ENCODE measurements around the gene ZBTB7A. TPM values are rescaled to one million over a fixed set of nuclear protein-coding genes. Genes with fewer than 3 reads are reported as not detected.

ZBTB7A gene
- total RNA-seq, 4 donors from 2014 or later = 64.9 to 97.7 (median 86.7) TPM

- no peaks in the 10 kb centered on the region for H3K9me3 ChIP-seq
- no peak for TF ChIP-seq POLR2A (IDR thresholded peaks at IDR 0.05)
- TF ChIP-seq, protein P1, sequence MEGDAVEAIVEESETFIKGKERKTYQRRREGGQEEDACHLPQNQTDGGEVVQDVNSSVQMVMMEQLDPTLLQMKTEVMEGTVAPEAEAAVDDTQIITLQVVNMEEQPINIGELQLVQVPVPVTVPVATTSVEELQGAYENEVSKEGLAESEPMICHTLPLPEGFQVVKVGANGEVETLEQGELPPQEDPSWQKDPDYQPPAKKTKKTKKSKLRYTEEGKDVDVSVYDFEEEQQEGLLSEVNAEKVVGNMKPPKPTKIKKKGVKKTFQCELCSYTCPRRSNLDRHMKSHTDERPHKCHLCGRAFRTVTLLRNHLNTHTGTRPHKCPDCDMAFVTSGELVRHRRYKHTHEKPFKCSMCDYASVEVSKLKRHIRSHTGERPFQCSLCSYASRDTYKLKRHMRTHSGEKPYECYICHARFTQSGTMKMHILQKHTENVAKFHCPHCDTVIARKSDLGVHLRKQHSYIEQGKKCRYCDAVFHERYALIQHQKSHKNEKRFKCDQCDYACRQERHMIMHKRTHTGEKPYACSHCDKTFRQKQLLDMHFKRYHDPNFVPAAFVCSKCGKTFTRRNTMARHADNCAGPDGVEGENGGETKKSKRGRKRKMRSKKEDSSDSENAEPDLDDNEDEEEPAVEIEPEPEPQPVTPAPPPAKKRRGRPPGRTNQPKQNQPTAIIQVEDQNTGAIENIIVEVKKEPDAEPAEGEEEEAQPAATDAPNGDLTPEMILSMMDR (IDR thresholded peaks at IDR 0.05) = no peak
- TF ChIP-seq EP300 (IDR thresholded peaks at IDR 0.05) = no peak
- no peaks in the 10 kb centered on the region for H3K27me3 ChIP-seq
- no peak for DNase-seq (ENCODE audit: low spot score in 2 of 2)
- 44 to 48% methylated on average over 17 to 26 of the region's 30 CpGs for WGBS, 2 donors
- peaks cover 0 to 67% (median 61%) of the 10 kb centered on the region in 4 donors for H3K4me1 ChIP-seq
- H3K36me3 ChIP-seq = no peaks in the 10 kb centered on the region
- peak overlapping the region; percentile 88 to 100 (median 98) for H3K27ac ChIP-seq
- peak overlapping the region; percentile 53 to 100 (median 84) for H3K4me3 ChIP-seq
Observed at GRCh38 chr19:4062419-4063368, 4.0 kb downstream of the ZBTB7A start.

- DNase-seq (ENCODE audit: low spot score in 2 of 2) = no peak
- TF ChIP-seq EP300 (IDR thresholded peaks at IDR 0.05) (no peak), POLR2A (IDR thresholded peaks at IDR 0.05) (no peak)
- TF ChIP-seq, protein P1 (IDR thresholded peaks at IDR 0.05) = no peak
- peak overlapping the region; percentile 27 to 100 (median 47) for H3K4me3 ChIP-seq
- H3K9me3 ChIP-seq = no peaks in the 10 kb centered on the region
- 41 to 44% methylated on average over 15 to 16 of the region's 29 CpGs for WGBS, 2 donors
- H3K36me3 ChIP-seq = peaks cover 0 to 4% (median 0%) of the 10 kb centered on the region in 3 donors
- H3K27me3 ChIP-seq = no peaks in the 10 kb centered on the region
- H3K4me1 ChIP-seq = peaks cover 0 to 74% (median 65%) of the 10 kb centered on the region in 4 donors
- peak overlapping the region; percentile 88 to 100 (median 98) for H3K27ac ChIP-seq
Observed at GRCh38 chr19:4061683-4062418, 4.8 kb downstream of the ZBTB7A start.

GRCh38 chr19:4061178-4061682 is 5.5 kb downstream of the ZBTB7A start:
- peak overlapping the region; percentile 88 to 100 (median 98) for H3K27ac ChIP-seq
- TF ChIP-seq EP300 (IDR thresholded peaks at IDR 0.05) (peak in 1 of 2 donors; percentile 65), POLR2A (IDR thresholded peaks at IDR 0.05) (no peak)
- H3K27me3 ChIP-seq = no peaks in the 10 kb centered on the region
- peaks cover 0 to 80% (median 65%) of the 10 kb centered on the region in 4 donors for H3K4me1 ChIP-seq
- peak; percentile 79 to 83 for DNase-seq (ENCODE audit: low spot score in 2 of 2)
- peak overlapping the region; percentile 27 to 100 (median 47) for H3K4me3 ChIP-seq
- H3K9me3 ChIP-seq = no peaks in the 10 kb centered on the region
- H3K36me3 ChIP-seq = peaks cover 0 to 4% (median 0%) of the 10 kb centered on the region in 3 donors
- WGBS, 2 donors = 13 to 16% methylated on average over 8 to 19 of the region's 23 CpGs

- H3K27me3 ChIP-seq = no peaks in the 10 kb centered on the region
- peaks cover 0 to 7% (median 0%) of the 10 kb centered on the region in 3 donors for H3K36me3 ChIP-seq
- H3K27ac ChIP-seq = peak overlapping the region; percentile 88 to 100 (median 98)
- no peaks in the 10 kb centered on the region for H3K9me3 ChIP-seq
- TF ChIP-seq POLR2A (IDR thresholded peaks at IDR 0.05) (no peak), EP300 (IDR thresholded peaks at IDR 0.05) (no peak)
- TF ChIP-seq, protein P1 (IDR thresholded peaks at IDR 0.05) = no peak
- peak overlapping the region in 3 of 4 donors; percentile 45 to 100 (median 49) for H3K4me3 ChIP-seq
- no peak for DNase-seq (ENCODE audit: low spot score in 2 of 2)
- 65 to 66% methylated on average over 15 of the region's 16 CpGs for WGBS, 2 donors
- peaks cover 0 to 85% (median 65%) of the 10 kb centered on the region in 4 donors for H3K4me1 ChIP-seq
Observed at GRCh38 chr19:4060621-4061177, 6.0 kb downstream of the ZBTB7A start.

All from tibial nerve (tissue), 4 donors.